ENCODE results near the gene NELFE.

GRCh38 chr6:31905041-31905440 lies 53.7 kb downstream of the NELFE start:
- no peak for TF ChIP-seq YY1 (IDR thresholded peaks at IDR 0.05)
- TF ChIP-seq CTCF (IDR thresholded peaks at IDR 0.05; ENCODE audit: low read depth, low read length, missing input control): no peak
- no peak for TF ChIP-seq REST (IDR thresholded peaks at IDR 0.05)
- TF ChIP-seq RAD21 (IDR thresholded peaks at IDR 0.05): no peak
- TF ChIP-seq GABPA (IDR thresholded peaks at IDR 0.05 in 1 of 2, conservative IDR thresholded peaks at IDR 0.05 in 1 of 2): no peak
- no peak for TF ChIP-seq SP1 (IDR thresholded peaks at IDR 0.05)
- no peak for TF ChIP-seq MAX (IDR thresholded peaks at IDR 0.05)
- TF ChIP-seq EGR1 (IDR thresholded peaks at IDR 0.05; ENCODE audit: low read depth in 2 of 2): no peak
- no peak for TF ChIP-seq TAF1 (conservative IDR thresholded peaks at IDR 0.05)
- no peak for TF ChIP-seq JUND (IDR thresholded peaks at IDR 0.05)
- no peak for TF ChIP-seq ATF3 (IDR thresholded peaks at IDR 0.05)
